ENCODE measurements around the gene RAD51AP2.
"Not testable (repeated sequence)": the region's sequence is repeated elsewhere in the genome, so short reads cannot be mapped to it uniquely, and the experiment has no call there.

Gene RAD51AP2

GRCh38 chr2:17518212-17519154 is at the start of gene RAD51AP2:
Gene RAD51AP2 (minus strand): TSS chr2:17518440. CDS start chr2:17518415, 25 bp downstream.
- peak; percentile 18 to 76 for DNase-seq

- not testable (repeated sequence) for DNase-seq
Measured at GRCh38 chr2:17565726-17566125, 47.5 kb upstream of the RAD51AP2 start.

GRCh38 chr2:17558878-17559277 is 40.6 kb upstream of the RAD51AP2 start:
- DNase-seq = no peak

GRCh38 chr2:17558053-17558452 is 39.8 kb upstream of the RAD51AP2 start:
- DNase-seq = no peak

DNA sequence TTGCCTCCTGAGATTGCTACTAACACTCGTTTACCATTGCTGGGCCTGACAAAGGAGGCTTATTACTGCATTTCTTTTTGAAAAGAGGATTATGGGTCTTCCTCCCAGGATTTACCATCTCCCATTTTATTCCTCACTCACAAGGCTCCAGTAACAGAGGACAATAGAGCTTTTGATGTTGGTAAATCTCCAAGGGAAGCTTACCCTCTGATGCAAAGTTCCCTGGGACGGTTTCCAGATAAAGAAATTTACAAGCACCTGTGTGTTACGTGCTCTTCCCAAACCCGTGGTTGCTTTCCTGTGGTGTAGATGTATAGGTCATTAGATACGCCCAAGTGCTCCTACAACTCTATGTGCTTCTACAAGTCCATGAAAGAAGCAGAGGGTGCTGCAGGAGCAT is 39.4 kb upstream of the RAD51AP2 start:
- DNase-seq = no peak

DNA sequence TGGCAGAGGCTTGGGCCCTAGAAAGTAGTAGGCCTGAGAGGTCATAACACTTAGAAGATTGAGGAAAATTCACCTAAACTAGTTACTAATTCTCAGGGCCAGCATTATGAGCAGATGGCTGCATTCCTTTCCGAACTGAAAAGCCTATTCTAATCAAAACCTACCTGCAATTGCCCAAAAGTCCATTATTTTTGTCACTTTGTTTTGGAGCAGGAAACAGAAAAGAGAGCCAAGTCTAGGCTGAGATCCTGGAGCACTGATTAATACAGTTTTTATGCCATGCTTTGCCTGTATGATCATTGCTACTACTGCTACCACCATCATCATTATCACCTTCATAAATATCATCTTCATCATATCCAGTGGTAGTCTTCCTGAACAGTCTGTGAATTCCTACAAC is 36.9 kb upstream of the RAD51AP2 start:
- DNase-seq = no peak

GRCh38 chr2:17550907-17551306 is 32.7 kb upstream of the RAD51AP2 start:
- no peak for DNase-seq

DNA sequence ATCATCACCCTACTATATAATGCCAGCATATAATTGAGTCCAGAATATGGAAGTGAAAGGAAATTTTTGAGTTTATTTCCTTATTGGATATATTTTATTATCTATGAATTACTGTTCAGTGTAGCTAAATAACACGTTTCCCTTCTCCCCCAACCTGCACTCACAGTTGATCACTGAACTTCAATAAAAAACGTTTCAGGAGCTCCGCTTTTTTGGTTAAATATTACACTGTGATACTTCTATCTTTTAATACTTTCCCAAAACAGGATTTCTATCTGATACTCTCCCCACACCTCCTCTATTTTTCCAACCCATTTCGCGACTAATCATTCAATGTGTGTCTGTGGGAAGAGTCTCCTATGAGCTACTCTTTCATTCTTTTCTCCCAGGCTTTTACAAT is 29.5 kb upstream of the RAD51AP2 start:
- no peak for DNase-seq

GRCh38 chr2:17547237-17547636 is 29.0 kb upstream of the RAD51AP2 start:
- DNase-seq = no peak

DNA sequence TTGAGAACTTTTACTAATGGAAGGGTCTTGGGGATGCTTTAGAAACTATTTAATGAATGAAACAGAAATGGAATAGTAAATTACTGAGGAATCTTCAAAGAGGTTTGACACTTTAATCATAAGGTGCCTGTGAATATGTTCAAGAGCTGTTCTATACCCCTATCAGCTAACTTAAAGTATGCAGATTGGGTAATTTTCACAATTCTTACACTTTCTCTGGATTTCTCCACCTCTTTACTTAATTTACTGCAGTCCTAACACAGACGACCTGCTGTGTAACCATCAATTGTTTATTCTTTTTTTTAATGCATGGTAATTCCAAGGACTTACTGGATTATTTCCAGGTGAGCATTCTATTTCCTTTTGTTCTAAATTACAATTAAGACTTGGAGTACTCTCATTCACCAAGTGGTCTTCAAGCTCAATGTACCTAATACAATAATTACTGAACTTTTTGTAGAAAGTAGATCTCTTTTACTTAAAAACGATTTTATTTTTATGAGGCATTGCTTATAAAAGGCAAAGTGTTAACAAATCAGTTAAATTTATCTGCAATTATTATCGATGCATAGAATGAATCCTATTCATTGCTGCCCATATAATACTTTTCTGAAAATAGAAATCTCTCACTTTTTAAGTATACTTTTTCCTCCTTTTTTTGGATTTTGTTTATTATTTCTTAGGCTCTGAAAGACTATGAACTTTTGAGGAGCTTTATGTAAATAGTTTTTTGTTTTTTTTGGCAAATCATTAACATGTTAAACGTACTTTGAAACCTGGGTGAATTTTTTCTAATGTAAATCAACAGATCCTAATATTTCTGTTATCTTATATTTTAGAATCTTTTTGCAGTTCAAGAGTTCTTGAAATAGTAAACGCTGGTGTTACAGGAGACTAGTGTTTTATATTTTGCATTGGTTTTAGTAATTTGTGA is 27.7 kb upstream of the RAD51AP2 start:
- DNase-seq = no peak

GRCh38 chr2:17544256-17544655 is 26.0 kb upstream of the RAD51AP2 start:
- no peak for DNase-seq

- DNase-seq = no peak
Measured at GRCh38 chr2:17543848-17544247, 25.6 kb upstream of the RAD51AP2 start.

DNA sequence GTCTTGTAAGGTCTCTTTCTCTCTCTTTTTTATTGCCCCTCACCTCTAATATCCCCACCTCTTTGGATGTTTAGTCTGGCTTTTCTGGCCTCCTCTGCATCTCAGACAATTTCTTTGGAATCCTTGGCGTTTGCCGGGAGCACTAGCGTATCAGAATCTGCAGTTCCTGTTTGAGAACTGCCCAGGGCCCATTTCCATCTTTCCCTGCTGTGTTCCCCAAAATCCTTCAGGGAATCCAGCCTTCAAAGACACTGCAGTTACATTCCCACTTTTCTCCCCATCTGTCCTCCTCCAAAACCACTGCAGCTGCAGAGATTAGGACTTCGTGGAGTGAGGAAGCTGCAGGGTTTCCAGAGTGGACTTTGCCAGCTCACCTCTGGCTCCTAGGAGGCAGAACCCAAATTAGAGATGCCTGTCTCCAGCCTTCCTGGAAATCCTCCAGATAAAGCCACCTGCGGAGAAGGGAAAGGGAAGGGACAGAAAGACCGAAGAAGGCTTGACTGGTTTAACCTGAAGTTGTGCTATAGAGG is 25.0 kb upstream of the RAD51AP2 start:
- no peak for DNase-seq

DNA sequence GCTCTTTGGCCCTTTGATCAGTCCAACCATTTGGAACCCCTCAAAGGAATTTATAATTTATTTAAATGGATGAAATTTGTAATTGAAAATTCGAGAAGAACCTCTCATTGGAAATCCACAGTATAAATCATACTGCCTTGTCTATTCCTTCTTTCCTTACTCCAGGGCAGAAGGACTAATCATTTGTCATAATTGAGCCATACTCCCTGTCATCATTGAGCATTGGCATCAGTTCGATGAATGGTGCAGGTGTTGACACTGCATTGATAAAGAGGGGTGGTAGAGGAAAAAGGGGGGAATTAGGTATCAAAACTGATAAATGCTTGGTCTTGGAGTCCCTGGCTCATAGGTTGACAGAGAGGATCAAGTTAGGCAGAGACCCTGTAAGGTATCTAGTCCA is 24.2 kb upstream of the RAD51AP2 start:
- DNase-seq = no peak

DNA sequence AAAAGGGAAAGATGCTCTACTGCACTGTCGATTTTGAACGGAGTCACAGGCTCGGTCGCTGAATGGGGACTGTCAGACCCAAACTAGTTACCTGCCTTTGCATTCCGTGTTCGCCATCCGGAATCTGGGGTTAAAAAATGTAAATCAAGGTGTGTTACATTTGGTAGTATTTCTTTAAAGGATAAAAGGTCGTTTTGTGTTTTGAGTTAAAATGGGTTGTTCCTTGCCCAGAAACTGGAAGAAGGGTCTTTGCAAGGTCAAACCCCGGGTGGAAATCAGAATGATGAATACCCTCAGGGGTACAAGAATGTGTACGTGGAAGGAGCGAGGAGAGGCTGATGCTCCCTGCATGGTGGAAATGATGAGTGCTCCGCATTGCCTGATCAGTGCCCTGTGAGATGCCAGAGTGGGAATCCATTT is 23.3 kb upstream of the RAD51AP2 start:
- DNase-seq = no peak

GRCh38 chr2:17540813-17541530 is 22.7 kb upstream of the RAD51AP2 start:
- DNase-seq = no peak

GRCh38 chr2:17540093-17540812 is 22.0 kb upstream of the RAD51AP2 start, which contains the start of gene VSNL1:
Gene VSNL1 (plus strand): TSS chr2:17540696. CDS start chr2:17592075, 51,379 bp downstream.
- no peak for DNase-seq

- DNase-seq = no peak
Measured at GRCh38 chr2:17539611-17540092, 21.4 kb upstream of the RAD51AP2 start.

GRCh38 chr2:17538844-17539554 is 20.8 kb upstream of the RAD51AP2 start:
- DNase-seq = no peak

- no peak for DNase-seq
Measured at GRCh38 chr2:17538022-17538843, 20.0 kb upstream of the RAD51AP2 start.
